Kidney (tissue), 14 donors: Measurements from ENCODE around the gene F7. TPM values are rescaled to one million over a fixed set of nuclear protein-coding genes. Genes with fewer than 3 reads are reported as not detected.

Source experiments
- DNase-seq, 5 donors: peaks; one replicate each; pipeline ENCODE4 v3.0.0-alpha.2; 2013 to 2020
- FAIRE-seq: peaks from 2 replicates; lab custom pipeline; 2012; peaks lifted over from hg19 to GRCh38; lab: Jason Lieb, UNC
- H3K27ac ChIP-seq, 2 donors: one replicate each; pipeline ENCODE4 v1.7.0; 2013; ENCODE audit warnings: low read depth in 2 of 2, low read length in 2 of 2, inconsistent platforms in 1 of 2
- H3K27me3 ChIP-seq: one replicate; pipeline ENCODE4 v1.7.1; 2013; ENCODE audit warnings: low read length, inconsistent platforms; ENCODE audit not compliant: control insufficient read depth, insufficient read depth
- H3K36me3 ChIP-seq, 3 donors: one replicate each; pipeline versions ENCODE4 v1.7.0 to v1.7.1; 2013; ENCODE audit warnings: low read length in 3 of 3, control low read depth in 1 of 3, inconsistent platforms in 1 of 3; ENCODE audit not compliant: insufficient read depth in 3 of 3, control insufficient read depth in 2 of 3
- H3K4me1 ChIP-seq, 3 donors: one replicate each; pipeline versions ENCODE4 v1.7.0 to v1.7.1; 2013; ENCODE audit warnings: low read length in 3 of 3, inconsistent platforms in 1 of 3, low read depth in 1 of 3; ENCODE audit not compliant: control insufficient read depth in 2 of 3, insufficient read depth in 2 of 3
- H3K4me3 ChIP-seq, 3 donors: one replicate each; pipeline versions ENCODE4 v1.7.0 to v1.8.1; 2013; ENCODE audit warnings: low read length in 3 of 3, control low read depth in 1 of 3, inconsistent platforms in 1 of 3
- H3K9ac ChIP-seq, 3 donors: one replicate each; pipeline versions ENCODE4 v1.7.0 to v1.7.1; 2013; ENCODE audit warnings: low read length in 3 of 3, control low read depth in 1 of 3, inconsistent platforms in 1 of 3
- H3K9me3 ChIP-seq, 3 donors: one replicate each; pipeline versions ENCODE4 v1.7.0 to v1.7.1; 2013; ENCODE audit warnings: low read length in 3 of 3, control low read depth in 1 of 3, inconsistent platforms in 1 of 3; ENCODE audit not compliant: control insufficient read depth in 2 of 3, insufficient read depth in 1 of 3
- intact Hi-C: fragments of 100-400 bp; cut with DNase I; formaldehyde crosslinking; loops from one replicate; pipeline ENCODE4 v1.11.1; 2022
- polyA plus RNA-seq: library from polyadenylated mRNA; stranded (reverse); fragments of 350-450 nt; fragmentation: Illumina TruSeq; extraction: RNeasy Lipid Tissue Mini Kit (QIAGEN cat#74804); gene quantifications from one replicate; pipeline ENCODE4 v1.2.3, GENCODE V29; 2014; ENCODE audit warnings: low read depth, low replicate concordance; ENCODE audit not compliant: insufficient read depth
- total RNA-seq: library from RNA; stranded (reverse); fragmentation: NEBNext Ultra II Directional; extraction: Animal tissue kit (Norgen Biotek cat#: 25700); gene quantifications from one replicate; pipeline ENCODE4 v1.2.1, GENCODE V29; 2021
- TF ChIP-seq, protein P1 (sequence below): IDR thresholded peaks from 3 replicates; pipeline ENCODE4 v1.5.1; 2012; ENCODE audit warnings: mild to moderate bottlenecking, moderate library complexity, borderline replicate concordance; ENCODE audit not compliant: insufficient read depth; ENCODE audit errors: extremely low read depth
- donor health status: control.
- donor health status: control.
- donor health status: control.
- donor health status: control.
- donor health status: control.
- donor health status: DM: yes; HTN: yes; CAD: no.
- donor health status: Normal renal cell carcinoma (clear cell type).

Gene F7
- total and polyA plus RNA-seq, 2 donors from 2014 or later, result 0.16 to 0.52 TPM

DNA sequence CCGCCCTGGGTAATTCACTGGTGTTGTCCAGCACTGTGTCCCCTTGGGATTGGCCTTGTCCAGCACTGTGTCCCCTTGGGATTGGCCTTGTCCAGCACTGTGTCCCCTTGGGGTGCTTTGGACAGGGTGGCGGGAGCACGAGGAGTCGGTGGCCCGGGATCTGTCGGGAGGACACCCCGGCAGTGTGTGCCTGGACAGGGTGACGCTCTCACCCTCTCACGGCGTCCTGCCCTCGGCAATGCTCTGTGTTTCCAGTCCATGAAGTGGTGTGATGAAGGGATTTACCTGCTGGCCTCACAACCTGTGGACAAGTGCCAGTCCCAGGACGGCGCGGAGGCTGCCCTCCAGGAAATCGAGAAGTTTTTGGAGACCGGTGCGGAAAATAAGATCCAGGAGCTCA, 29.9 kb upstream of the F7 start:
- FAIRE-seq (no peak), DNase-seq (peak in 1 of 5 donors; percentile 63)
- intact Hi-C loops, result no loop called here
- Histone ChIP-seq H3K4me1 (peaks cover 0 to 2% (median 0%) of the 10 kb centered on the region in 3 donors), H3K9me3 (no peaks in the 10 kb centered on the region), H3K36me3 (peaks cover 0 to 6% (median 5%) of the 10 kb centered on the region in 3 donors), H3K27me3 (no peaks in the 10 kb centered on the region), H3K9ac (no peak overlapping the region), H3K27ac (no peak overlapping the region), H3K4me3 (no peak overlapping the region)
- TF ChIP-seq, protein P1, sequence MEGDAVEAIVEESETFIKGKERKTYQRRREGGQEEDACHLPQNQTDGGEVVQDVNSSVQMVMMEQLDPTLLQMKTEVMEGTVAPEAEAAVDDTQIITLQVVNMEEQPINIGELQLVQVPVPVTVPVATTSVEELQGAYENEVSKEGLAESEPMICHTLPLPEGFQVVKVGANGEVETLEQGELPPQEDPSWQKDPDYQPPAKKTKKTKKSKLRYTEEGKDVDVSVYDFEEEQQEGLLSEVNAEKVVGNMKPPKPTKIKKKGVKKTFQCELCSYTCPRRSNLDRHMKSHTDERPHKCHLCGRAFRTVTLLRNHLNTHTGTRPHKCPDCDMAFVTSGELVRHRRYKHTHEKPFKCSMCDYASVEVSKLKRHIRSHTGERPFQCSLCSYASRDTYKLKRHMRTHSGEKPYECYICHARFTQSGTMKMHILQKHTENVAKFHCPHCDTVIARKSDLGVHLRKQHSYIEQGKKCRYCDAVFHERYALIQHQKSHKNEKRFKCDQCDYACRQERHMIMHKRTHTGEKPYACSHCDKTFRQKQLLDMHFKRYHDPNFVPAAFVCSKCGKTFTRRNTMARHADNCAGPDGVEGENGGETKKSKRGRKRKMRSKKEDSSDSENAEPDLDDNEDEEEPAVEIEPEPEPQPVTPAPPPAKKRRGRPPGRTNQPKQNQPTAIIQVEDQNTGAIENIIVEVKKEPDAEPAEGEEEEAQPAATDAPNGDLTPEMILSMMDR, result no peak

DNA sequence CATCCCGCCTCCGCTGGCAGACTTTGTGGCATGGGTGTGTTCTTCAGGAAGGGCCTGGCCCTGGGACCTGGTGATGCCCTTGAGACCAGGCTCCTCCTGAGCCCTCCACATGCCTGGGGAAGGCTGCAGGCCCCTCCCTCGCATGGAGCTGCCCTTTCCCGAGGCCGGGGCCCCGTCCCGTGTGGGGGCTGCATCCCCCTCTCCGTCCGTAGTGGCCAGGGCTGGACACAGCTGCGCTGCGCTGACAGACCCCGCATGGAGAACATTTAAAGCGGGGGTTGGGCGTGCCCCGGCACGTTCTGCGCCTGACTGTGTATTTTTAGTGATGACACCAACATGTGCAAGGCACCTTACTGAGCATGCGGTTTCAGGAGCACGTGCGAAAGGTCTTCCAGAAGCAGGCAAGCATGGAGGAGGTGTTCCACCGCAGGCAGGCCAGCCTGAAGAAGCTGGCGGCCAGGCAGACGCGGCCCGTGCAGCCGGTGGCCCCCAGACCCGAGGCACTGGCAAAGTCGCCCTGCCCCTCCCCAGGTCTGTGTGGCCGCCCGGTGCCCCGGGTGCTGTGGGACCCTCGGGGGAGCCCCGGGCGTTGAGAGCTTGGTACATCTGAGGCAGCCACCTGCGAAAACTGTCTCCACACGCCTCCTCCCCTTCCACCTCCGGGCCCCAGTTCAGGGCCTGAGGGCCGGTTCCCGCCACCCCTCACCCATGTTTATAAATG, 28.8 kb upstream of the F7 start:
- no peak for FAIRE-seq
- no peaks in the 10 kb centered on the region for H3K9me3 ChIP-seq
- peak in 1 of 5 donors; percentile 65 for DNase-seq
- no peak overlapping the region for H3K4me3 ChIP-seq
- intact Hi-C loops, result no loop called here
- H3K27ac ChIP-seq, result no peak overlapping the region
- TF ChIP-seq, protein P1, result no peak
- peaks cover 0 to 6% (median 5%) of the 10 kb centered on the region in 3 donors for H3K36me3 ChIP-seq
- peaks cover 0 to 2% (median 0%) of the 10 kb centered on the region in 3 donors for H3K4me1 ChIP-seq
- no peak overlapping the region for H3K9ac ChIP-seq
- H3K27me3 ChIP-seq, result no peaks in the 10 kb centered on the region

DNA sequence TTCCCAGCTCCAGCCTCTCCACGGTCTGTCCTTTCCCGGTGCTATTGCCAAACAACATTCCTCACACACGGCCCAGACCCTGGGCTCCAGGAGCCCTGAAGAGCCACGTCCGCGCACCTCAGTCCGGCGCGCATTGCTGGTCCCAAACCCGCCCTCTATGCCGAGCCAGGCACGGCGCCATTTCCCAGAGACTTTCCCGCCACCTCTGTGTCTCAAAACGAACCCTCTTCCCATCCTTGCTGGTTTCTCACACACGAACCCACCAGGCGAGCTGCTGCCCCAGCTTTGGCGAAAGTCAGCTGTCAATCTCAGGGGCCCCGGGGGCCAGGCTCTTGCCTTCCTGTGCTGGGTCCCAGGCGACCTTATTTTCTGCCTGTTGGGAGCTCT, 28.0 kb upstream of the F7 start:
- peak in 1 of 5 donors; percentile 43 for DNase-seq
- no peak overlapping the region for H3K4me3 ChIP-seq
- intact Hi-C loops, result no loop called here
- TF ChIP-seq, protein P1, result no peak
- H3K27me3 ChIP-seq, result no peaks in the 10 kb centered on the region
- no peak overlapping the region for H3K9ac ChIP-seq
- H3K9me3 ChIP-seq, result no peaks in the 10 kb centered on the region
- FAIRE-seq, result no peak
- peaks cover 0 to 8% (median 5%) of the 10 kb centered on the region in 3 donors for H3K36me3 ChIP-seq
- H3K27ac ChIP-seq, result no peak overlapping the region
- peaks cover 0 to 2% (median 0%) of the 10 kb centered on the region in 3 donors for H3K4me1 ChIP-seq
